ENCODE data around the gene CDS2.

The CDS2 gene

DNA sequence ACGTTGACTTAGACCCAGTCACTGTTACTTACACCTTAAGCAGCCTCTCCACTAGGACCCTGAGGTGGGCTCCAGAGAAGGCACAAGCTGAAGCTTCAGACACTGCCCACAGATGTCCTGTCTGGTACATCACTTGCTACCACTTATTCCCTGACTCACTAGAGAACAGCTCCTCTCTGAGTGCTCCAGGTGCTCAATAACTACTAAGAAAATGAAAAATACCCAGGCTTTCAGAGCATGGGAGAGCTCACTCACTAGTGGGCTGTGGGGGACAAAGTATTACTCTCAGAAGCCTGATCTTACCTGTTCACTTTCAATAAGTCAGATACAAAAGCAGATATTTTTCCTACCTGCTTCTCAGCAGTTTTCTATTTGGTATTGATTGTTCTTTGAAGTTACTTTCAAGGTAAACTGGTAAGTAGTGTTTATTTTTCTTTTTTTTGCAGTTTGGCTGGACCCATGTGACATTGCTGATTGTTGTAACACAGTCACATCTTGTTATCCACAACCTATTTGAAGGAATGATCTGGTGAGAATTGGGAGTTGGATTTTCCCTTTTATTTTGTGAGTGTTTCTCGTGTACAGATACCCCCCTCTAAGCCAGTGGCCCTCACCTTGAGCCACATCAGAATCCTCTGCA lies 55.9 kb downstream of the CDS2 start:
- no peak for DNase-seq (ENCODE audit: low spot score)
- in situ Hi-C loops (cut with MboI; ENCODE audit: low pct_unique_long_range_greater_than_20kb, low sequenced_read_pairs, unreplicated experiment), result no loop called here
- TF ChIP-seq, protein P1, sequence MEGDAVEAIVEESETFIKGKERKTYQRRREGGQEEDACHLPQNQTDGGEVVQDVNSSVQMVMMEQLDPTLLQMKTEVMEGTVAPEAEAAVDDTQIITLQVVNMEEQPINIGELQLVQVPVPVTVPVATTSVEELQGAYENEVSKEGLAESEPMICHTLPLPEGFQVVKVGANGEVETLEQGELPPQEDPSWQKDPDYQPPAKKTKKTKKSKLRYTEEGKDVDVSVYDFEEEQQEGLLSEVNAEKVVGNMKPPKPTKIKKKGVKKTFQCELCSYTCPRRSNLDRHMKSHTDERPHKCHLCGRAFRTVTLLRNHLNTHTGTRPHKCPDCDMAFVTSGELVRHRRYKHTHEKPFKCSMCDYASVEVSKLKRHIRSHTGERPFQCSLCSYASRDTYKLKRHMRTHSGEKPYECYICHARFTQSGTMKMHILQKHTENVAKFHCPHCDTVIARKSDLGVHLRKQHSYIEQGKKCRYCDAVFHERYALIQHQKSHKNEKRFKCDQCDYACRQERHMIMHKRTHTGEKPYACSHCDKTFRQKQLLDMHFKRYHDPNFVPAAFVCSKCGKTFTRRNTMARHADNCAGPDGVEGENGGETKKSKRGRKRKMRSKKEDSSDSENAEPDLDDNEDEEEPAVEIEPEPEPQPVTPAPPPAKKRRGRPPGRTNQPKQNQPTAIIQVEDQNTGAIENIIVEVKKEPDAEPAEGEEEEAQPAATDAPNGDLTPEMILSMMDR (IDR thresholded peaks at IDR 0.05; ENCODE audit: extremely low read depth, insufficient read depth, missing control alignments), result no peak

DNA sequence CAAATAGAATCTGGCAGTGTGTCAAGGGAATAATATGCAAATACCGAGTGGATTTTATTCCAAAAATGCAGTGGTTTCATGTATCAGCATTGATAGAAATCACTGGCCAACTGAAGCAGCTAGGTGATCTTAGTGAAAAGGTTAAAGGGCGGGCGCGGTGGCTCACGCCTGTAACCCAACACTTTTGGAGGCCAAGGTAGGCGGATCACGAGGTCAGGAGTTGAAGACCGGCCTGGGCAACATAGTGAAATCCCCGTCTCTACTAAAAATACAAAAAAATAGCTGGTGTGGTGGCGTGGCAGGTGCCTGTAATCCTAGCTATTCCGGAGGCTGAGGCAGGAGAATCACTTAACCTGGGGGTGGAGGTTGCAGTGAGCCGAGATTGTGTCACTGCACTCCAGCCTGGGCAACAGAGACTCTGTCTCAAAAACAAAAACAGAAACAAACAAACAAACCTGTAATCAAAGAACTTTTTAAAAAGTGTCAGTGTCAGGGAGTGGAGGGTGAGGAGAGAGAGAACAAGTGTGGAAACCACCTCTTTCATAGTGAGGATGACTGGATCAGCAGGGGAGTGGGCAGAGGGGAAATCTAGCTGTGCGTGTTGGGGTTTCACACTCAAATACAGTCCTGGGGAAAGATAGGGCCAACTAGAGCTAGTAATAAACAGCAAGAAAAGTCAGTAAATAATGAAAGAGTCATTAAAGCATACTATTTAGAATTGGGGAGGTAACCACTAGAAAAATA lies 57.1 kb downstream of the CDS2 start:
- TF ChIP-seq, protein P1 (IDR thresholded peaks at IDR 0.05; ENCODE audit: extremely low read depth, insufficient read depth, missing control alignments), result no peak
- in situ Hi-C loops (cut with MboI; ENCODE audit: low pct_unique_long_range_greater_than_20kb, low sequenced_read_pairs, unreplicated experiment), result no loop called here
- DNase-seq (ENCODE audit: low spot score), result no peak

DNA sequence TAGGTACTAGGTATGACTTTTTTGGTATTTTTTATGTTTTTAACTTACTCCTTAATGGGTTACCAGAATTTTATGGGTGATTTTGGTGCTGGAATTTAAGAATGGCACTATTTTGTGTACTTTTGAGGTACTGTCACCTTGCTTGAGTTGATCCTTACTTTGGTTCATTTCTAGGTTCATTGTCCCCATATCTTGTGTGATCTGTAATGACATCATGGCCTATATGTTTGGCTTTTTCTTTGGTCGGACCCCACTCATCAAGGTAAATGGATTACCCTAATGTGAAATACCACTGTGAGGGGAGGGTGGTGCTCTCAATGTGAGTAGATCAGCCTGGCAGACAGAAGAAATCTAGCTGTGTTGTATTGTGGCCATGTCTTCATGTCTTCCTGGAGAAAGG lies 57.9 kb downstream of the CDS2 start:
- TF ChIP-seq, protein P1 (IDR thresholded peaks at IDR 0.05; ENCODE audit: extremely low read depth, insufficient read depth, missing control alignments), result no peak
- no peak for DNase-seq (ENCODE audit: low spot score)
- in situ Hi-C loops (cut with MboI; ENCODE audit: low pct_unique_long_range_greater_than_20kb, low sequenced_read_pairs, unreplicated experiment), result loop anchor here (5.0 kb wide), 1 partner anchor 62 kb away; no protein-coding TSS in a partner anchor

DNA sequence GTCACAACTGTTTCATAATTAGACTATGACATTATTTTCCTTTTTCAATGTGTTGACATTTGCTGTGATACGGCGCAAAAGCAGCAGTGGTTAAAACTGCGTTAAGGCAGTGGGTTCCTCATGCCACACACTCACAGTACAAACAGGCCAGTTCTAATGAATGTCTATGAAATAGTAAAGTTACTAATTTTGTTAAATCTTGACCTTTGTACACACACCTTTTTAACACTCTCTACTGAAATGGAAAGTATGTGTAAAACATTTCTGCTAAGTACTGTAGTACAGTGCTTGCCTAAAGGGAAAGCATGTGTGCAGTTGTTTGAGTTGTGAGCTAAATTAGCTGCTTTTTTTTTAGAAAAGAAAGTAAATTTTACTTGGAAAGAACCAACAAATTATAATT lies 60.3 kb downstream of the CDS2 start:
- no peak for DNase-seq (ENCODE audit: low spot score)
- TF ChIP-seq, protein P1 (IDR thresholded peaks at IDR 0.05; ENCODE audit: extremely low read depth, insufficient read depth, missing control alignments), result no peak
- in situ Hi-C loops (cut with MboI; ENCODE audit: low pct_unique_long_range_greater_than_20kb, low sequenced_read_pairs, unreplicated experiment), result loop anchor here (5.0 kb wide), 1 partner anchor 65 kb away; no protein-coding TSS in a partner anchor

DNA sequence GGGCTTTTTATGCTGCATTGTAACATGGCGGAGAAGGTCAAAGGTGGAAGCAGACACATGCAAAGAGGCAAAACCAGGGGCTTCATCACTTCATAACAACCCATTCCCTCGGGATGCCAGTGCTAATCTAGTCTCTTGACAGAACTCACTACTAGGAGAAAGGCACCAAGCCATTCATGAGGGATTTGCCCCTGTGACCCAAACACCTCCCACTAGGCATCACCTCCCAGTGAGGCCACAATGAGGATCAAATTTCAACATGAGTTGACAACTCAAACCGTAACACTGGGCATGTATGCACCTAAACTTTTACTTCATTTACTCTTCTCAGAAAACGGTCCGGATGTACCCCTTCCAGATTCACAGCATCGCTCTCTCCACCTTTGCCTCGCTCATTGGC lies 61.9 kb downstream of the CDS2 start:
- TF ChIP-seq, protein P1 (IDR thresholded peaks at IDR 0.05; ENCODE audit: extremely low read depth, insufficient read depth, missing control alignments), result no peak
- in situ Hi-C loops (cut with MboI; ENCODE audit: low pct_unique_long_range_greater_than_20kb, low sequenced_read_pairs, unreplicated experiment), result loop anchor here (5.0 kb wide), 1 partner anchor 66 kb away; no protein-coding TSS in a partner anchor
- DNase-seq (ENCODE audit: low spot score), result no peak

DNA sequence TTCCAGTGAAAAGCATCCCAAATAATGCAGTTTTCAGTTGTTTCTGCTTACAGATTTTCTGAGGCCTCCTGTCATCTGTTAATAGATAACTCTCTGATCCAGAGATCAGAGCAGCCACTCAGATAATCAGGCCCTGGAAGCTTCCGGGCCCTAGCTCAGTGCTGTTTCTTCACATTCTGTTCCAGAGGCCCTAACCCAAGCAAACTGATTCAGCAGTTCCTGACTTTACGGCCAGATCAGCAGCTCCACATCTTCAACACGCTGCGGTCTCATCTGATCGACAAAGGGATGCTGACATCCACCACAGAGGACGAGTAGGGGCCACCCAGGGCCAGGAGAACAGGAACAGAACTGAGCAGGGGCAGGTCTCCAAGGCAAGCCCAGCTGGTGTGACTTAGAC lies 63.1 kb downstream of the CDS2 start:
- TF ChIP-seq, protein P1 (IDR thresholded peaks at IDR 0.05; ENCODE audit: extremely low read depth, insufficient read depth, missing control alignments), result no peak
- no peak for DNase-seq (ENCODE audit: low spot score)
- in situ Hi-C loops (cut with MboI; ENCODE audit: low pct_unique_long_range_greater_than_20kb, low sequenced_read_pairs, unreplicated experiment), result loop anchor here (5.0 kb wide), 1 partner anchor 68 kb away; no protein-coding TSS in a partner anchor
